Tibial artery (tissue), 4 donors: Measurements from ENCODE around the gene DOK5.

Source experiments
- DNase-seq, 2 donors: peaks; one replicate each; pipeline ENCODE4 v3.0.0-alpha.2; 2019
- H3K27ac ChIP-seq, 2 donors: fragments of 200-600 bp; sonication (generic) in 1 of 2; 1 replicate in 1 of 2; 2 replicates in 1 of 2; pipeline ENCODE4 v1.5.1; 2018 to 2019; ENCODE audit warnings: mild to moderate bottlenecking in 1 of 2
- H3K27me3 ChIP-seq, 2 donors: fragments of 200-600 bp; sonication (generic) in 1 of 2; one replicate each; pipeline versions ENCODE4 v1.5.1 to v1.6.0; 2016 to 2019
- H3K36me3 ChIP-seq, 3 donors: fragments of 200-600 bp; sonication (generic) in 2 of 3; one replicate each; pipeline ENCODE4 v1.5.1; 2016 to 2019; ENCODE audit warnings: mild to moderate bottlenecking in 2 of 3
- H3K4me1 ChIP-seq, 4 donors: fragments of 200-600 bp; sonication (generic) in 2 of 4; 1 replicate in 3 of 4; 2 replicates in 1 of 4; pipeline ENCODE4 v1.5.1; 2016 to 2019
- H3K4me3 ChIP-seq, 2 donors: fragments of 200-600 bp; sonication (generic) in 1 of 2; 1 replicate in 1 of 2; 2 replicates in 1 of 2; pipeline ENCODE4 v1.5.1; 2018 to 2019; ENCODE audit warnings: mild to moderate bottlenecking in 2 of 2
- H3K9me3 ChIP-seq, 3 donors: fragments of 200-600 bp; sonication (generic) in 1 of 3; one replicate each; pipeline ENCODE4 v1.5.1; 2016 to 2019
- CTCF ChIP-seq, 2 experiments: fragments of 200-600 bp in 1 of 2; fragments of 450-650 bp in 1 of 2; IDR thresholded peaks; one replicate each; pipeline ENCODE4 v1.5.1; 2017 to 2019; ENCODE audit warnings: antibody characterized with exemption in 2 of 2, mild to moderate bottlenecking in 1 of 2, moderate library complexity in 1 of 2
- intact Hi-C: fragments of 100-400 bp; cut with DNase I; formaldehyde crosslinking; loops from one replicate; pipeline ENCODE4 v1.15.0; 2023; ENCODE audit warnings: low total_unique reads

DOK5 gene

GRCh38 chr20:54470697-54471096 is 4.7 kb upstream of the DOK5 start:
- H3K9me3 ChIP-seq: no peaks in the 10 kb centered on the region
- DNase-seq: no peak
- H3K27ac ChIP-seq: no peak overlapping the region
- peaks cover 0 to 12% of the 10 kb centered on the region in 2 donors for H3K27me3 ChIP-seq
- TF ChIP-seq CTCF (IDR thresholded peaks at IDR 0.05): no peak
- peaks cover 0 to 8% (median under 1%) of the 10 kb centered on the region in 4 donors for H3K4me1 ChIP-seq
- intact Hi-C loops: no loop called here
- no peaks in the 10 kb centered on the region for H3K36me3 ChIP-seq
- H3K4me3 ChIP-seq: no peak overlapping the region

- intact Hi-C loops: no loop called here
- no peak overlapping the region for H3K4me3 ChIP-seq
- peaks cover 0 to 22% (median 7%) of the 10 kb centered on the region in 4 donors for H3K4me1 ChIP-seq
- H3K9me3 ChIP-seq: no peaks in the 10 kb centered on the region
- H3K27ac ChIP-seq: no peak overlapping the region
- no peaks in the 10 kb centered on the region for H3K36me3 ChIP-seq
- H3K27me3 ChIP-seq: peaks cover 0 to 15% of the 10 kb centered on the region in 2 donors
- no peak for TF ChIP-seq CTCF (IDR thresholded peaks at IDR 0.05)
- no peak for DNase-seq
These were observed 2.8 kb upstream of the DOK5 start for GRCh38 chr20:54472607-54473006.

GRCh38 chr20:54473340-54473739 is 2.1 kb upstream of the DOK5 start:
- Histone ChIP-seq H3K9me3 (no peaks in the 10 kb centered on the region), H3K4me1 (peaks cover 0 to 22% (median 7%) of the 10 kb centered on the region in 4 donors), H3K36me3 (no peaks in the 10 kb centered on the region), H3K4me3 (no peak overlapping the region), H3K27ac (no peak overlapping the region), H3K27me3 (peaks cover 0 to 15% of the 10 kb centered on the region in 2 donors)
- TF ChIP-seq CTCF (IDR thresholded peaks at IDR 0.05): no peak
- intact Hi-C loops: no loop called here
- no peak for DNase-seq

- Histone ChIP-seq H3K36me3 (no peaks in the 10 kb centered on the region), H3K27me3 (peaks cover 0 to 15% of the 10 kb centered on the region in 2 donors), H3K9me3 (no peaks in the 10 kb centered on the region), H3K27ac (no peak overlapping the region), H3K4me3 (no peak overlapping the region), H3K4me1 (peaks cover 0 to 22% (median 7%) of the 10 kb centered on the region in 4 donors)
- intact Hi-C loops: no loop called here
- TF ChIP-seq CTCF (IDR thresholded peaks at IDR 0.05): no peak
- no peak for DNase-seq
These were observed 1.3 kb upstream of the DOK5 start for GRCh38 chr20:54474046-54474445.

- no peak for DNase-seq
These were observed 527 bp upstream of the DOK5 start for GRCh38 chr20:54474866-54475265.

More at GRCh38 chr20:54474866-54475265, 527 bp upstream of the DOK5 start:
- Histone ChIP-seq H3K27me3 (peaks cover 0 to 15% of the 10 kb centered on the region in 2 donors), H3K27ac (no peak overlapping the region), H3K4me1 (peaks cover 0 to 22% (median 7%) of the 10 kb centered on the region in 4 donors), H3K36me3 (no peaks in the 10 kb centered on the region), H3K4me3 (peak overlapping the region; percentile 46 to 61), H3K9me3 (no peaks in the 10 kb centered on the region)
- intact Hi-C loops: no loop called here
- no peak for TF ChIP-seq CTCF (IDR thresholded peaks at IDR 0.05)
